K562 (cell line): ENCODE data around the gene RXRB. TPM values are rescaled to one million over a fixed set of nuclear protein-coding genes. Genes with fewer than 3 reads are reported as not detected.

Experiments
- ARID1B ChIP-seq: fragments of 450-650 bp; IDR thresholded peaks from 2 replicates; pipeline ENCODE4 v1.6.1; 2016; ENCODE audit warnings: antibody characterized with exemption, mild to moderate bottlenecking, inconsistent platforms
- E2F3 ChIP-seq: fragments of 250-450 bp; sonication (Bioruptor Pico); IDR thresholded peaks from 2 replicates; pipeline ENCODE4 v1.4.0; 2020; ENCODE audit warnings: mild to moderate bottlenecking
- NCOA1 ChIP-seq: fragments of 450-650 bp; IDR thresholded peaks from 2 replicates; pipeline ENCODE4 v1.6.1; 2016; ENCODE audit warnings: low read depth
- PHF20 ChIP-seq: fragments of 450-650 bp; IDR thresholded peaks from 2 replicates; pipeline ENCODE4 v1.6.1; 2018; ENCODE audit not compliant: partially characterized antibody
- STAG1 ChIP-seq: sonication (generic); formaldehyde crosslinking; IDR thresholded peaks from 2 replicates; pipeline ENCODE4 v1.5.0; 2020; ENCODE audit warnings: missing genetic modification reagents, borderline replicate concordance
- TOE1 ChIP-seq, 2 experiments: fragments of 450-650 bp in 1 of 2; sonication (generic) in 1 of 2; formaldehyde crosslinking in 1 of 2; IDR thresholded peaks; 2 replicates each; pipeline versions ENCODE4 v1.7.1 to v1.8.0; 2016 to 2022; ENCODE audit warnings: borderline replicate concordance in 2 of 2, mild to moderate bottlenecking in 2 of 2, antibody characterized with exemption in 1 of 2, inconsistent platforms in 1 of 2, low read depth in 1 of 2, missing genetic modification reagents in 1 of 2, moderate library complexity in 1 of 2
- TRIM24 ChIP-seq, 2 experiments: fragments of 450-650 bp; IDR thresholded peaks; 2 replicates each; pipeline ENCODE4 v1.6.1; 2016
- polyA plus RNA-seq, 8 experiments: library from polyadenylated mRNA; depleted of rRNA in 4 of 8; stranded (reverse) in 5 of 8; unstranded in 3 of 8; fragments of >200 nt; fragmentation: Nextera tagmentation in 2 of 8; fragmentation: Illumina TruSeq in 1 of 8; extraction: Ambion mirVana in 2 of 8; extraction: Trizol in 1 of 8; gene quantifications; 2 replicates each; pipeline versions ENCODE4 v1.2.1 to v1.2.3, GENCODE V29; 2011 to 2014; ENCODE audit warnings: inconsistent platforms in 1 of 8, missing spikeins in 1 of 8
- total RNA-seq, 7 experiments: library from RNA; depleted of rRNA in 6 of 7; stranded (reverse); fragments of >200 nt in 6 of 7; fragmentation: Illumina TruSeq in 2 of 7; extraction: Trizol in 2 of 7; gene quantifications; 2 replicates each; pipeline versions ENCODE4 v1.2.1 to v1.2.3, GENCODE V29; 2011 to 2021; ENCODE audit warnings: low replicate concordance in 1 of 7
- TF ChIP-seq, protein P1 (sequence below): sonication (generic); formaldehyde crosslinking; IDR thresholded peaks from 2 replicates; pipeline ENCODE4 v1.8.0; 2023; ENCODE audit warnings: mild to moderate bottlenecking, missing genetic modification reagents
- TF ChIP-seq, protein P2 (sequence below): fragments of 250-450 bp; sonication (Bioruptor Pico); IDR thresholded peaks from 2 replicates; pipeline ENCODE4 v1.5.0; 2021; ENCODE audit warnings: mild to moderate bottlenecking, moderate library complexity
- TF ChIP-seq, protein P3 (sequence below), 3 experiments: fragments of 200-800 bp in 1 of 3; fragments of 250-450 bp in 1 of 3; fragments of 450-650 bp in 1 of 3; sonication (Bioruptor Pico) in 1 of 3; sonication (Bioruptor generic) in 1 of 3; formaldehyde crosslinking in 1 of 3; IDR thresholded peaks; 2 replicates each; pipeline versions ENCODE4 v1.6.1 to v1.8.0; 2016 to 2022; ENCODE audit warnings: mild to moderate bottlenecking in 2 of 3, missing genetic modification characterization in 2 of 3, missing compliant biosample characterization in 1 of 3, moderate library complexity in 1 of 3
- TF ChIP-seq, protein P4 (sequence below), 2 experiments: IDR thresholded peaks; 2 replicates each; pipeline ENCODE4 v1.6.1; 2012; ENCODE audit warnings: improper control_type of control experiment in 2 of 2, low read depth in 2 of 2, low read length in 2 of 2, borderline replicate concordance in 1 of 2

RXRB gene
- total and polyA plus RNA-seq, 9 of the 15 experiments (the other 6 are each of a cell fraction or from before 2014, with no cell fraction given), result 0.76 to 35.5 (median 18.4) TPM

DNA sequence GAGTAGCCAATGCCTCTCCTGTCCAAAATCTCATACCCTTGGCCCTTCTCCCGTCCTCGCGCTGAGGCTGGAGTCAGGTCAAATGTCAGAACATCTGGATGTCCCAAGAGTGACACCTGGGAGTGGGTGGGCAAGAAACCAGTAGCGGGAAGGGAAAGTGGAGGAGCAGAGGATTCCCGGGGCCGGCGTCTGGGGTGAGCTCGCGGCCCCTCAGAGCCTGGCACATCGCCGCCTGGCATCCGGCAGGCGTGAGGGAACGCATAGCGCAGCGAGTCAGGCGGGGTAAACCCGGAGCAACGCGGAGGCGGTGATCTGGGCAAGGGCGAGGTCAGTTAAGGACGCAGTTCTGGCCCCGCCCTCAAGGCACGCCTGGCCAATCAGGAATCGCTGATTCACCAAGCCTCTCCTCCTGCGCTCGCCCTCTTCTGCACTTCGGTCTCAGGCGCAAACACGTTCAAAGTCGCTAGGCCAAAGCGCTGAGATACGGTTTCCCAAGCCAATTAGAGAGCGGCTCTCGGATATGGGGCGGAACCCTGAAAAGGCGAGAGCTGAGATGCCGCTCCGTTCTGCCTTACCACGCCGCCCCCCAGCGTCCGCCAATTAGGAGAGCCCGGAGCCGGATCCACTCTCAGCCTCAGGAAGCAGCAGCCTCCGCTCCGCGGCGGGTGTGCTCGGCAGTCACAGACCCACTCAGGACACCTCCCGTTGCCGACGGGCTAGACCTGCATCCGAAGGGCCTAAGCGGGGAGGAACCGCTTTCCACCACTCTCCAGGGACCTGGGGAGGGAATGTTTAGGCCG lies 48.7 kb upstream of the RXRB start (continued):
- TF ChIP-seq, protein P1, sequence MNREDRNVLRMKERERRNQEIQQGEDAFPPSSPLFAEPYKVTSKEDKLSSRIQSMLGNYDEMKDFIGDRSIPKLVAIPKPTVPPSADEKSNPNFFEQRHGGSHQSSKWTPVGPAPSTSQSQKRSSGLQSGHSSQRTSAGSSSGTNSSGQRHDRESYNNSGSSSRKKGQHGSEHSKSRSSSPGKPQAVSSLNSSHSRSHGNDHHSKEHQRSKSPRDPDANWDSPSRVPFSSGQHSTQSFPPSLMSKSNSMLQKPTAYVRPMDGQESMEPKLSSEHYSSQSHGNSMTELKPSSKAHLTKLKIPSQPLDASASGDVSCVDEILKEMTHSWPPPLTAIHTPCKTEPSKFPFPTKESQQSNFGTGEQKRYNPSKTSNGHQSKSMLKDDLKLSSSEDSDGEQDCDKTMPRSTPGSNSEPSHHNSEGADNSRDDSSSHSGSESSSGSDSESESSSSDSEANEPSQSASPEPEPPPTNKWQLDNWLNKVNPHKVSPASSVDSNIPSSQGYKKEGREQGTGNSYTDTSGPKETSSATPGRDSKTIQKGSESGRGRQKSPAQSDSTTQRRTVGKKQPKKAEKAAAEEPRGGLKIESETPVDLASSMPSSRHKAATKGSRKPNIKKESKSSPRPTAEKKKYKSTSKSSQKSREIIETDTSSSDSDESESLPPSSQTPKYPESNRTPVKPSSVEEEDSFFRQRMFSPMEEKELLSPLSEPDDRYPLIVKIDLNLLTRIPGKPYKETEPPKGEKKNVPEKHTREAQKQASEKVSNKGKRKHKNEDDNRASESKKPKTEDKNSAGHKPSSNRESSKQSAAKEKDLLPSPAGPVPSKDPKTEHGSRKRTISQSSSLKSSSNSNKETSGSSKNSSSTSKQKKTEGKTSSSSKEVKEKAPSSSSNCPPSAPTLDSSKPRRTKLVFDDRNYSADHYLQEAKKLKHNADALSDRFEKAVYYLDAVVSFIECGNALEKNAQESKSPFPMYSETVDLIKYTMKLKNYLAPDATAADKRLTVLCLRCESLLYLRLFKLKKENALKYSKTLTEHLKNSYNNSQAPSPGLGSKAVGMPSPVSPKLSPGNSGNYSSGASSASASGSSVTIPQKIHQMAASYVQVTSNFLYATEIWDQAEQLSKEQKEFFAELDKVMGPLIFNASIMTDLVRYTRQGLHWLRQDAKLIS, result peak; percentile 44; the same call in 1 of the 2 replicates
- TF ChIP-seq NCOA1 (peak; percentile 85), TOE1 (IDR thresholded peaks at IDR 0.05; ENCODE audit: borderline replicate concordance) (peak; percentile 42), TOE1 (CRISPR knock-in tag; IDR thresholded peaks at IDR 0.05; ENCODE audit: borderline replicate concordance, low read depth) (no peak), E2F3 (CRISPR knock-in tag) (no peak), ARID1B (peak; percentile 49), STAG1 (CRISPR knock-in tag) (no peak), TRIM24 (IDR thresholded peaks at IDR 0.05) (0 out of 4 replicates have a peak, but pooled peaks of 1 of the 2 experiments have one; percentile 38), PHF20 (peak; percentile 77)
- TF ChIP-seq, protein P2, sequence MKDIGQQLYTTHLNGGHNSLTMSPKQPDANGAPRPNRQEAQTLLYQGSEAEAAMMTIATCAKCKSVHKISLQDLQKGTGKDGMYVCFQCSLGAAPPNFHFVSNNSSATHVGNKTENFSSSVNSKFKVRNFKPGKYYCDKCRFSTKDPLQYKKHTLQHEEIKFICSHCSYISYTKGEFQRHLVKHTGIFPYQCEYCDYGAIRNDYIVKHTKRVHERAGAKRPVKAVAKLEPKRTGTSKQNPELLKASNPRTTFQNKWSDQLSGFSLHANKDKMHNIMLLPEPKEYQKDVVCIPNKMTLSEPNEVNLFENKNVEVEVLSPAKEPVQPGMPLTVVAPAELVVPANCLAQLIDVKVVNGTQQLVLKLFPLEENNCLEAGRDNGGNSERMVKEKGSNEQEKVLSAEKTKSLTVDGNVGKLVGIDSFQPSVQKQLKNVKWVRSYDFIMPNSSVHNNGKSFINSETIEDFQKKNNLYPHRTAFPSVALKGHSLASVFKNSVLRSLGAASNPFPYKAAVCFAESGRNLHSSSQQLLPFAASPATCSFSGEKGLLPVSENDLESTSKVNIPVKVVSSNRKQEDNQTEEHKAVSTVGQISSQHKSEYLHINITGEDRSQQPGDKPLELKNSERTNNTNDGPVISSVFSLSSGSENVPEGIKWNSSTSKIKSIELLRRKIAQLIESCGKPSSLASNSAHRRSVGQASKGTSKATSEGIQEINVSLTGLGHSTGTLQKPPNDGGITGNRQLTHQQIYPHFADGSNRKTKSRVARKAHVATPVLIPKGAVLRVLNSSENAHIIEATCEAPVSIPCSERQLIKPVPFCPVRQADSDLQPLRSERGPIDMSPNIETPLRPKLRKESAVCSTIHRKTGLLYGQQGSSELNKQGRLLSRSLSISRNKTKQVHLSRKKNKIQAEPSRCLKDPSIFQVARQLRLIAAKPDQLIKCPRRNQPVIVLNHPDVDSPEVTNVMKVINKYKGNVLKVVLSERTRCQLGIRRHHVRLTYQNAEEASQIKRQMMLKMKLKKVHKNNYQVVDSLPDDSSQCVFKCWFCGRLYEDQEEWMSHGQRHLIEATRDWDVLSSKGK (CRISPR knock-in tag), result no peak
- TF ChIP-seq, protein P3, sequence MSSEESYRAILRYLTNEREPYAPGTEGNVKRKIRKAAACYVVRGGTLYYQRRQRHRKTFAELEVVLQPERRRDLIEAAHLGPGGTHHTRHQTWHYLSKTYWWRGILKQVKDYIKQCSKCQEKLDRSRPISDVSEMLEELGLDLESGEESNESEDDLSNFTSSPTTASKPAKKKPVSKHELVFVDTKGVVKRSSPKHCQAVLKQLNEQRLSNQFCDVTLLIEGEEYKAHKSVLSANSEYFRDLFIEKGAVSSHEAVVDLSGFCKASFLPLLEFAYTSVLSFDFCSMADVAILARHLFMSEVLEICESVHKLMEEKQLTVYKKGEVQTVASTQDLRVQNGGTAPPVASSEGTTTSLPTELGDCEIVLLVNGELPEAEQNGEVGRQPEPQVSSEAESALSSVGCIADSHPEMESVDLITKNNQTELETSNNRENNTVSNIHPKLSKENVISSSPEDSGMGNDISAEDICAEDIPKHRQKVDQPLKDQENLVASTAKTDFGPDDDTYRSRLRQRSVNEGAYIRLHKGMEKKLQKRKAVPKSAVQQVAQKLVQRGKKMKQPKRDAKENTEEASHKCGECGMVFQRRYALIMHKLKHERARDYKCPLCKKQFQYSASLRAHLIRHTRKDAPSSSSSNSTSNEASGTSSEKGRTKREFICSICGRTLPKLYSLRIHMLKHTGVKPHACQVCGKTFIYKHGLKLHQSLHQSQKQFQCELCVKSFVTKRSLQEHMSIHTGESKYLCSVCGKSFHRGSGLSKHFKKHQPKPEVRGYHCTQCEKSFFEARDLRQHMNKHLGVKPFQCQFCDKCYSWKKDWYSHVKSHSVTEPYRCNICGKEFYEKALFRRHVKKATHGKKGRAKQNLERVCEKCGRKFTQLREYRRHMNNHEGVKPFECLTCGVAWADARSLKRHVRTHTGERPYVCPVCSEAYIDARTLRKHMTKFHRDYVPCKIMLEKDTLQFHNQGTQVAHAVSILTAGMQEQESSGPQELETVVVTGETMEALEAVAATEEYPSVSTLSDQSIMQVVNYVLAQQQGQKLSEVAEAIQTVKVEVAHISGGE (CRISPR knock-in tag; IDR thresholded peaks at IDR 0.05), result peak in 1 of 3 experiments; percentile 85; a peak in 2 of 6 replicates
- TF ChIP-seq, protein P4, sequence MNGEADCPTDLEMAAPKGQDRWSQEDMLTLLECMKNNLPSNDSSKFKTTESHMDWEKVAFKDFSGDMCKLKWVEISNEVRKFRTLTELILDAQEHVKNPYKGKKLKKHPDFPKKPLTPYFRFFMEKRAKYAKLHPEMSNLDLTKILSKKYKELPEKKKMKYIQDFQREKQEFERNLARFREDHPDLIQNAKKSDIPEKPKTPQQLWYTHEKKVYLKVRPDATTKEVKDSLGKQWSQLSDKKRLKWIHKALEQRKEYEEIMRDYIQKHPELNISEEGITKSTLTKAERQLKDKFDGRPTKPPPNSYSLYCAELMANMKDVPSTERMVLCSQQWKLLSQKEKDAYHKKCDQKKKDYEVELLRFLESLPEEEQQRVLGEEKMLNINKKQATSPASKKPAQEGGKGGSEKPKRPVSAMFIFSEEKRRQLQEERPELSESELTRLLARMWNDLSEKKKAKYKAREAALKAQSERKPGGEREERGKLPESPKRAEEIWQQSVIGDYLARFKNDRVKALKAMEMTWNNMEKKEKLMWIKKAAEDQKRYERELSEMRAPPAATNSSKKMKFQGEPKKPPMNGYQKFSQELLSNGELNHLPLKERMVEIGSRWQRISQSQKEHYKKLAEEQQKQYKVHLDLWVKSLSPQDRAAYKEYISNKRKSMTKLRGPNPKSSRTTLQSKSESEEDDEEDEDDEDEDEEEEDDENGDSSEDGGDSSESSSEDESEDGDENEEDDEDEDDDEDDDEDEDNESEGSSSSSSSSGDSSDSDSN (IDR thresholded peaks at IDR 0.05; ENCODE audit: borderline replicate concordance in 1 of 2, low read depth in 2 of 2, low read length in 2 of 2), result peak; percentile 75 to 77; a peak in 2 of 4 replicates
